GM23338 (cell line): ENCODE results near the gene ELP2. TPM values are rescaled to one million over a fixed set of nuclear protein-coding genes. Genes with fewer than 3 reads are reported as not detected.

ENCODE experiments used
- ATAC-seq: fragments of 200-7000 bp; cut with Tn5 transposase; 3 replicates; pipeline ENCODE4 v1.9.1; 2020
- DNase-seq: peaks from one replicate; pipeline ENCODE4 v3.0.0-alpha.2; 2015; ENCODE audit warnings: low spot score
- H2AFZ ChIP-seq: fragments of 200-600 bp; sonication (generic); 2 replicates; pipeline ENCODE4 v1.8.0; 2016; ENCODE audit warnings: antibody characterized with exemption, mild to moderate bottlenecking, moderate library complexity
- H3F3A ChIP-seq: fragments of 200-600 bp; sonication (generic); replicated peaks from 2 replicates; pipeline ENCODE4 v1.8.0; 2017; ENCODE audit warnings: antibody characterized with exemption, mixed run types, low read depth
- H3K27ac ChIP-seq: fragments of 200-600 bp; sonication (generic); 2 replicates; pipeline ENCODE4 v1.6.1; 2016; ENCODE audit warnings: low read depth
- H3K27me3 ChIP-seq: fragments of 200-600 bp; sonication (generic); 2 replicates; pipeline ENCODE4 v1.8.0; 2016; ENCODE audit warnings: mild to moderate bottlenecking, mixed run types, moderate library complexity; ENCODE audit not compliant: insufficient read depth
- H3K36me3 ChIP-seq: fragments of 200-600 bp; sonication (generic); 2 replicates; pipeline ENCODE4 v1.8.0; 2016; ENCODE audit warnings: mild to moderate bottlenecking; ENCODE audit not compliant: insufficient read depth
- H3K4me1 ChIP-seq: fragments of 200-600 bp; sonication (generic); 2 replicates; pipeline ENCODE4 v1.8.0; 2016; ENCODE audit warnings: mild to moderate bottlenecking, moderate library complexity; ENCODE audit not compliant: insufficient read depth
- H3K4me2 ChIP-seq: fragments of 200-600 bp; sonication (generic); 2 replicates; pipeline ENCODE4 v1.7.1; 2017; ENCODE audit warnings: mixed run types
- H3K4me3 ChIP-seq: fragments of 200-600 bp; sonication (generic); 2 replicates; pipeline ENCODE4 v1.6.1; 2016; ENCODE audit warnings: mixed run types
- H3K79me2 ChIP-seq: fragments of 200-600 bp; sonication (generic); replicated peaks from 2 replicates; pipeline ENCODE4 v1.8.0; 2017; ENCODE audit warnings: mild to moderate bottlenecking; ENCODE audit not compliant: insufficient read depth
- H3K9me2 ChIP-seq: fragments of 200-600 bp; sonication (generic); 2 replicates; pipeline ENCODE4 v1.8.0; 2017; ENCODE audit not compliant: insufficient read depth
- H4K20me1 ChIP-seq: fragments of 200-600 bp; sonication (generic); replicated peaks from 2 replicates; pipeline ENCODE4 v1.8.0; 2017; ENCODE audit warnings: mild to moderate bottlenecking; ENCODE audit not compliant: insufficient read depth
- H3K27ac Mint-ChIP-seq: 2 replicates; pipeline ENCODE4 v1.8.0; 2020; ENCODE audit warnings: inconsistent platforms, mild to moderate bottlenecking, moderate library complexity, mixed read lengths
- H3K27me3 Mint-ChIP-seq: 3 replicates; pipeline ENCODE4 v1.8.0; 2022; ENCODE audit warnings: low read depth, mild to moderate bottlenecking, moderate library complexity, mixed read lengths, inconsistent platforms; ENCODE audit not compliant: insufficient read depth, poor library complexity
- H3K36me3 Mint-ChIP-seq: 3 replicates; pipeline ENCODE4 v1.8.0; 2021; ENCODE audit warnings: low read depth, mild to moderate bottlenecking, inconsistent platforms, moderate library complexity, mixed read lengths
- H3K4me1 Mint-ChIP-seq: 3 replicates; pipeline ENCODE4 v1.8.0; 2020; ENCODE audit warnings: mild to moderate bottlenecking, inconsistent platforms, mixed read lengths
- H3K4me3 Mint-ChIP-seq: 3 replicates; pipeline ENCODE4 v1.8.0; 2021; ENCODE audit warnings: moderate library complexity, mild to moderate bottlenecking, inconsistent platforms, mixed read lengths
- H3K9me3 Mint-ChIP-seq: 3 replicates; pipeline ENCODE4 v1.8.0; 2020; ENCODE audit warnings: moderate library complexity, mild to moderate bottlenecking, inconsistent platforms, mixed read lengths
- CREB1 ChIP-seq: fragments of 250-450 bp; sonication (Bioruptor Pico); IDR thresholded peaks from 2 replicates; pipeline ENCODE4 v1.5.0; 2020; ENCODE audit warnings: low read depth, mild to moderate bottlenecking, moderate library complexity
- CTCF ChIP-seq, 2 experiments: fragments of 200-600 bp in 1 of 2; sonication (generic) in 1 of 2; conservative IDR thresholded peaks; 2 replicates each; pipeline versions ENCODE4 v1.5.1 to v1.6.1; 2016 to 2017; ENCODE audit warnings: antibody characterized with exemption in 2 of 2, low read depth in 2 of 2, mild to moderate bottlenecking in 2 of 2, moderate library complexity in 1 of 2
- ETS1 ChIP-seq: IDR thresholded peaks from 2 replicates; pipeline ENCODE4 v1.6.1; 2016; ENCODE audit warnings: antibody characterized with exemption
- EZH2 ChIP-seq: fragments of 200-600 bp; sonication (generic); IDR thresholded peaks from one replicate; pipeline ENCODE4 v1.8.0; 2017; ENCODE audit warnings: antibody characterized with exemption, mild to moderate bottlenecking, low read depth; ENCODE audit not compliant: unreplicated experiment
- EZH2phosphoT487 ChIP-seq: fragments of 200-600 bp; sonication (generic); IDR thresholded peaks from one replicate; pipeline ENCODE4 v1.8.1; 2018; ENCODE audit warnings: antibody characterized with exemption; ENCODE audit not compliant: unreplicated experiment
- JUNB ChIP-seq: IDR thresholded peaks from one replicate; pipeline ENCODE4 v1.6.1; 2016; ENCODE audit warnings: antibody characterized with exemption; ENCODE audit not compliant: unreplicated experiment
- NANOG ChIP-seq: IDR thresholded peaks from 2 replicates; pipeline ENCODE4 v1.6.1; 2016; ENCODE audit warnings: antibody characterized with exemption, borderline replicate concordance
- POLR2AphosphoS5 ChIP-seq: IDR thresholded peaks from 2 replicates; pipeline ENCODE4 v1.6.1; 2016; ENCODE audit warnings: antibody characterized with exemption, low read depth
- REST ChIP-seq: IDR thresholded peaks from one replicate; pipeline ENCODE4 v1.6.1; 2018; ENCODE audit warnings: antibody characterized with exemption; ENCODE audit not compliant: unreplicated experiment
- STAT1 ChIP-seq: IDR thresholded peaks from one replicate; pipeline ENCODE4 v1.6.1; 2016; ENCODE audit warnings: antibody characterized with exemption; ENCODE audit not compliant: unreplicated experiment
- ZNF114 ChIP-seq: fragments of 250-450 bp; sonication (Bioruptor Pico); IDR thresholded peaks from 2 replicates; pipeline ENCODE4 v1.5.0; 2020; ENCODE audit warnings: mild to moderate bottlenecking, moderate library complexity
- ZNF331 ChIP-seq: fragments of 250-450 bp; sonication (Bioruptor Pico); IDR thresholded peaks from 2 replicates; pipeline ENCODE4 v1.5.0; 2020; ENCODE audit warnings: low read depth, mild to moderate bottlenecking, moderate library complexity
- polyA plus RNA-seq: library from polyadenylated mRNA; unstranded; fragments of >200 nt; fragmentation: Nextera tagmentation; extraction: Ambion mirVana; gene quantifications from 2 replicates; pipeline ENCODE4 v1.2.1, GENCODE V29; 2016
- total RNA-seq: library from RNA; depleted of rRNA; stranded (reverse); fragments of >200 nt; shearing (Covaris generic); gene quantifications from 2 replicates; pipeline ENCODE4 v1.2.3, GENCODE V29; 2014
- TF ChIP-seq, protein P1 (sequence below): fragments of 250-450 bp; sonication (Bioruptor Pico); IDR thresholded peaks from 2 replicates; pipeline ENCODE4 v1.5.0; 2020; ENCODE audit warnings: mild to moderate bottlenecking, moderate library complexity

Gene ELP2
- total and polyA plus RNA-seq, 2 experiments from 2014 or later = 119 to 135 TPM

DNA sequence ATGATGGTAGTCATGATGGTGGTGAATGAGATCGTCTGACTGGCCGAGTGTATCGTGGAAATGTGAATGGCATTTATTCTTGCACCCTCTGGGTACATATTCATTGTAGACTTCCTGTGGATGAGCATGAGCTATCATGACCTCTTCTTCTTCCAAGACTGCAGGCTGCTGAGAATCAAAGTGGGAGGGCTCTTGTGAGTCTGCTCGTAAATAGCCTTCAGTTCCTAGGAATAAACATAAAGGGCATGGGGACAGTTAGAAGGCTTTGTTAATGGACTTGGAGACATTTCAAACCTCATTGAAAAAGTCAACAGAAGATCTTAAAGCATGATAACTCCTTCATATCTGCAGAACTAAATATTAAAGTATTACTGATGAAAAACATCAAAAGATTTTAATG, 15.4 kb upstream of the ELP2 start (continued):
- TF ChIP-seq ETS1 = no peak
- TF ChIP-seq STAT1 = no peak

DNA sequence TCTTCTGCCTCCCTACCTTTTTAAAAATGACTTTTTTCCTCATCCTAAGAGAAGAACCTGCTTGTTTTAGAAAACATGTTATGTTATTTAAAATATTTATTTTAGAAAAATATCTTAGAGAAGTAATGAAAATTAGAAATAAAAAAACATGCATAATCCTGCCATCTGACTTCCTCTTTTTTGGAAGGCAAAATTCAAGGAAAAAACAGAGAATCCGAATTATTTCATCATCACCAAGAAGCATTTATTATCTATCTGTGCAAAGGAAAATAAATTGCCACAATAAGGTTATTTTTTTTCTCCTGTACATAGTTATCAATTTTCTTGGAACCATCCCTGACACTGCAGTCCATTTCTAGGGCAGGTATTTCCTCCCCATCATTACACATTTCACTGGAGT, 15.0 kb upstream of the ELP2 start:
- Histone ChIP-seq H2AFZ (no peak overlapping the region), H3K27ac (no peak overlapping the region), H3K4me1 (no peaks in the 10 kb centered on the region), H3K9me2 (no peaks in the 10 kb centered on the region), H3K27me3 (no peaks in the 10 kb centered on the region), H3K79me2 (no peaks in the 10 kb centered on the region), H3K4me3 (no peak overlapping the region), H3F3A (no peaks in the 10 kb centered on the region), H3K4me2 (no peak overlapping the region), H3K36me3 (peaks cover 37% of the 10 kb centered on the region; the same call in 1 of the 2 replicates), H4K20me1 (no peaks in the 10 kb centered on the region)
- DNase-seq (no peak), ATAC-seq (no peak)
- Mint-ChIP-seq H3K27ac (no peak overlapping the region), H3K4me1 (no peaks in the 10 kb centered on the region), H3K9me3 (no peaks in the 10 kb centered on the region), H3K4me3 (no peak overlapping the region), H3K27me3 (peaks cover 4% of the 10 kb centered on the region), H3K36me3 (peaks cover 67% of the 10 kb centered on the region)
- TF ChIP-seq EZH2 (no peak), CREB1 (CRISPR knock-in tag) (no peak), REST (no peak), STAT1 (no peak), JUNB (no peak), EZH2phosphoT487 (no peak), NANOG (no peak), POLR2AphosphoS5 (no peak), CTCF (conservative IDR thresholded peaks at IDR 0.05; ENCODE audit: low read depth in 2 of 2) (no peak), ZNF114 (CRISPR knock-in tag) (no peak), ZNF331 (no peak)
- TF ChIP-seq, protein P1, sequence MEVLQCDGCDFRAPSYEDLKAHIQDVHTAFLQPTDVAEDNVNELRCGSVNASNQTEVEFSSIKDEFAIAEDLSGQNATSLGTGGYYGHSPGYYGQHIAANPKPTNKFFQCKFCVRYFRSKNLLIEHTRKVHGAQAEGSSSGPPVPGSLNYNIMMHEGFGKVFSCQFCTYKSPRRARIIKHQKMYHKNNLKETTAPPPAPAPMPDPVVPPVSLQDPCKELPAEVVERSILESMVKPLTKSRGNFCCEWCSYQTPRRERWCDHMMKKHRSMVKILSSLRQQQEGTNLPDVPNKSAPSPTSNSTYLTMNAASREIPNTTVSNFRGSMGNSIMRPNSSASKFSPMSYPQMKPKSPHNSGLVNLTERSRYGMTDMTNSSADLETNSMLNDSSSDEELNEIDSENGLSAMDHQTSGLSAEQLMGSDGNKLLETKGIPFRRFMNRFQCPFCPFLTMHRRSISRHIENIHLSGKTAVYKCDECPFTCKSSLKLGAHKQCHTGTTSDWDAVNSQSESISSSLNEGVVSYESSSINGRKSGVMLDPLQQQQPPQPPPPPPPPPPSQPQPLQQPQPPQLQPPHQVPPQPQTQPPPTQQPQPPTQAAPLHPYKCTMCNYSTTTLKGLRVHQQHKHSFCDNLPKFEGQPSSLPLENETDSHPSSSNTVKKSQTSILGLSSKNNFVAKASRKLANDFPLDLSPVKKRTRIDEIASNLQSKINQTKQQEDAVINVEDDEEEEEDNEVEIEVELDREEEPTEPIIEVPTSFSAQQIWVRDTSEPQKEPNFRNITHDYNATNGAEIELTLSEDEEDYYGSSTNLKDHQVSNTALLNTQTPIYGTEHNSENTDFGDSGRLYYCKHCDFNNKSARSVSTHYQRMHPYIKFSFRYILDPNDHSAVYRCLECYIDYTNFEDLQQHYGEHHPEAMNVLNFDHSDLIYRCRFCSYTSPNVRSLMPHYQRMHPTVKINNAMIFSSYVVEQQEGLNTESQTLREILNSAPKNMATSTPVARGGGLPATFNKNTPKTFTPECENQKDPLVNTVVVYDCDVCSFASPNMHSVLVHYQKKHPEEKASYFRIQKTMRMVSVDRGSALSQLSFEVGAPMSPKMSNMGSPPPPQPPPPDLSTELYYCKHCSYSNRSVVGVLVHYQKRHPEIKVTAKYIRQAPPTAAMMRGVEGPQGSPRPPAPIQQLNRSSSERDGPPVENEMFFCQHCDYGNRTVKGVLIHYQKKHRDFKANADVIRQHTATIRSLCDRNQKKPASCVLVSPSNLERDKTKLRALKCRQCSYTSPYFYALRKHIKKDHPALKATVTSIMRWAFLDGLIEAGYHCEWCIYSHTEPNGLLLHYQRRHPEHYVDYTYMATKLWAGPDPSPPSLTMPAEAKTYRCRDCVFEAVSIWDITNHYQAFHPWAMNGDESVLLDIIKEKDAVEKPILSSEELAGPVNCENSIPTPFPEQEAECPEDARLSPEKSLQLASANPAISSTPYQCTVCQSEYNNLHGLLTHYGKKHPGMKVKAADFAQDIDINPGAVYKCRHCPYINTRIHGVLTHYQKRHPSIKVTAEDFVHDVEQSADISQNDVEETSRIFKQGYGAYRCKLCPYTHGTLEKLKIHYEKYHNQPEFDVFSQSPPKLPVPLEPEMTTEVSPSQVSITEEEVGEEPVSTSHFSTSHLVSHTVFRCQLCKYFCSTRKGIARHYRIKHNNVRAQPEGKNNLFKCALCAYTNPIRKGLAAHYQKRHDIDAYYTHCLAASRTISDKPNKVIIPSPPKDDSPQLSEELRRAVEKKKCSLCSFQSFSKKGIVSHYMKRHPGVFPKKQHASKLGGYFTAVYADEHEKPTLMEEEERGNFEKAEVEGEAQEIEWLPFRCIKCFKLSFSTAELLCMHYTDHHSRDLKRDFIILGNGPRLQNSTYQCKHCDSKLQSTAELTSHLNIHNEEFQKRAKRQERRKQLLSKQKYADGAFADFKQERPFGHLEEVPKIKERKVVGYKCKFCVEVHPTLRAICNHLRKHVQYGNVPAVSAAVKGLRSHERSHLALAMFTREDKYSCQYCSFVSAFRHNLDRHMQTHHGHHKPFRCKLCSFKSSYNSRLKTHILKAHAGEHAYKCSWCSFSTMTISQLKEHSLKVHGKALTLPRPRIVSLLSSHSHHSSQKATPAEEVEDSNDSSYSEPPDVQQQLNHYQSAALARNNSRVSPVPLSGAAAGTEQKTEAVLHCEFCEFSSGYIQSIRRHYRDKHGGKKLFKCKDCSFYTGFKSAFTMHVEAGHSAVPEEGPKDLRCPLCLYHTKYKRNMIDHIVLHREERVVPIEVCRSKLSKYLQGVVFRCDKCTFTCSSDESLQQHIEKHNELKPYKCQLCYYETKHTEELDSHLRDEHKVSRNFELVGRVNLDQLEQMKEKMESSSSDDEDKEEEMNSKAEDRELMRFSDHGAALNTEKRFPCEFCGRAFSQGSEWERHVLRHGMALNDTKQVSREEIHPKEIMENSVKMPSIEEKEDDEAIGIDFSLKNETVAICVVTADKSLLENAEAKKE (CRISPR knock-in tag) = no peak
